LNCAP (cell line): ENCODE results near the gene SYNE1.

Experiments
- TF ChIP-seq, protein P1 (sequence below): fragments of 450-650 bp; IDR thresholded peaks from 2 replicates; pipeline ENCODE4 v1.5.1; 2017; ENCODE audit warnings: mild to moderate bottlenecking

Gene SYNE1

GRCh38 chr6:152160346-152160745 is 476.8 kb downstream of the SYNE1 start:
- TF ChIP-seq, protein P1, sequence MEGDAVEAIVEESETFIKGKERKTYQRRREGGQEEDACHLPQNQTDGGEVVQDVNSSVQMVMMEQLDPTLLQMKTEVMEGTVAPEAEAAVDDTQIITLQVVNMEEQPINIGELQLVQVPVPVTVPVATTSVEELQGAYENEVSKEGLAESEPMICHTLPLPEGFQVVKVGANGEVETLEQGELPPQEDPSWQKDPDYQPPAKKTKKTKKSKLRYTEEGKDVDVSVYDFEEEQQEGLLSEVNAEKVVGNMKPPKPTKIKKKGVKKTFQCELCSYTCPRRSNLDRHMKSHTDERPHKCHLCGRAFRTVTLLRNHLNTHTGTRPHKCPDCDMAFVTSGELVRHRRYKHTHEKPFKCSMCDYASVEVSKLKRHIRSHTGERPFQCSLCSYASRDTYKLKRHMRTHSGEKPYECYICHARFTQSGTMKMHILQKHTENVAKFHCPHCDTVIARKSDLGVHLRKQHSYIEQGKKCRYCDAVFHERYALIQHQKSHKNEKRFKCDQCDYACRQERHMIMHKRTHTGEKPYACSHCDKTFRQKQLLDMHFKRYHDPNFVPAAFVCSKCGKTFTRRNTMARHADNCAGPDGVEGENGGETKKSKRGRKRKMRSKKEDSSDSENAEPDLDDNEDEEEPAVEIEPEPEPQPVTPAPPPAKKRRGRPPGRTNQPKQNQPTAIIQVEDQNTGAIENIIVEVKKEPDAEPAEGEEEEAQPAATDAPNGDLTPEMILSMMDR = no peak

DNA sequence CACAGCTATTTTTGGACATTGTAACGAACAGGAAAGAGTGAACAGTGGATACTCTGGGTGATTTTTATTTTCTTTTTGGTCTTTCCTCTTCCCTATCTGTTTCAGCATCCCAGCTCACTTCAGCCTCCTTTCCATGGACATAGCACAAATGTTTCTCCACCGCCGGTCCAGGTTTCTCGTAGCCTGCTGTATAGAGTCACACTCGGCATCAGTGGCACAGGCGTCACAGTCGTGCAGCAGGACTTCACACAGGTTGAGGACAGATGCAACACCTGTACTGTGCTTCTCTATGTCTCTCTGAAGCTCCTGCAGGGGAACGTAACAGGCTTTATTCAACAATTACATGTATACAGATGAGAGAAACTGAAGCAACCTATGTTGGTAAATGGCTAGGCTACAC is 481.4 kb downstream of the SYNE1 start:
- TF ChIP-seq, protein P1 = no peak

DNA sequence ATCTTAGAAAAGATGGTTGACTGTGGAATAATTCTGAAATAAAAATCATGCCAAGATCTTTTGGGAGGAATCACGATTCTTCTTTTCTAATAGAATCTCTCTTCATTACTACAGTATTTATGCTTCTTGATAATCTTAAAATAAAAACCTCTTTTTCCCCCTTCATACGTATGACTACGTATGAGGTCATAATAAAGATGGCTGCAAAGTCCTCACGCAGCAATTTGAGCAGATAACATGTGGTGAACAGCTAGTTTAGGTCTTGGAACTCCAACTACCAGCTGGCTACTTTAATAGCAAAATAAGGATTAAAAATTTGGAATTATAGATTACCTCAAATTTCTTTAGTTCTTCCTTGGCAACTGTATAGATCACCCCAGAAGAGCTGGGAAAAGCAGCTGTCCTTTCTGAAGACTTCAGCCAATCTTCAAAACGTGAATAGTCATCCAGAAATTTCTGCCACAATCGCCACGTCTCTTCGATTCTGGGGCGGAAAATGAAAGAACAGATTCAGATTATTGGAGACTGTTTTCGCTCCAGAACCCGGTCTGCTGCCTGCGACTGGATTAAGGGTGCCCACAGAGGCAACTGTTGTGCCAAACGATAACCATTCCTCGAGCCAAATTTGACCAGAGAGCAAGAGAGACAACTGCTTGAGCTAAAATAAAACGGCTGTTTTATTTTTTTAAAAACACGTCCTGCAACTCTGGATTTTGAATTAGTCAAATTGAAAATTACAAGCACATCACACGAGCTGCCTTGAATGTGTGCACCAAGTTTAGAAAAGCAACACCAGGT is 482.4 kb downstream of the SYNE1 start:
- TF ChIP-seq, protein P1 = no peak

GRCh38 chr6:152151920-152152319 is 485.2 kb downstream of the SYNE1 start:
- TF ChIP-seq, protein P1 = no peak

DNA sequence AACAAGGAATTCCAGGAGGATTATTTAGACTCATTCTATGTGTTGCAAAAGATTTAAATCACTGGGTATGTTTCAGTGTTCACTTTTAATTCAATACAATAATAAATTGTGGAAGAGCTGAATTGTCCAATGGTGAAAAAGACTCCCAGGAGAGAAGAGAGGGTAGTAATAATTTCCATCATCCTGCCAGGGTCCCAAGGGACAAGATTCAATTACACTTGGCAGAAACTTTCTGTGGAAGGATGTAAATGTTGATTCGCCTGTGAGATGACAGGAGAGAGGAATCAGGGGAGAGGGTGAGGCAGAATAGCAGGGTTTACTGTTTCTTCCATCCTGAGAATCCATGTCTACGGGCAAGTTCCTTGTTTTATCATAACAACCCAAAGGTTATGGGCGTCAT is 487.0 kb downstream of the SYNE1 start:
- TF ChIP-seq, protein P1 = no peak

GRCh38 chr6:152148412-152148811 is 488.8 kb downstream of the SYNE1 start:
- TF ChIP-seq, protein P1 = no peak

DNA sequence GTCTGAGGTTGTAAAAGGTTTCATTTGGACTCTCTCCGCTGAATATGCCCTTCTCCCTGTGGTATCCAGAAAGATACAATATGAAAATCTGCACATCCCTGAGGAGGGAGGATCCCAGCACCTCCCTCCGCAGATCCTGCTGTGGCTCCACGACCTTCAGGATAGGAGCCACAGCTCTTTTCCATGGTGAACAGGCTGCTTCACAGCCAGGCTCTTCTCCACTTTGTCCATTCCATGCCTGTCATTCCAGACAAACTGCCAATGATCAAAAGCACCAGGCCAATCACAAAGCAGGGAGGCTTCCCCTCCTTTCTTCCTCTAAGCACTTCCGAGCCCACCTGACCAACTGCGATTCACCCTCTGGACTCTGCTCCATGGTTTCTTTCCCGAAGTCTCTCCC is 489.9 kb downstream of the SYNE1 start:
- TF ChIP-seq, protein P1 = no peak
